Esophagus muscularis mucosa (tissue), 4 donors: Measurements from ENCODE around the gene MTMR4. TPM values are rescaled to one million over a fixed set of nuclear protein-coding genes. Genes with fewer than 3 reads are reported as not detected.
"Not testable (repeated sequence)": the region's sequence is repeated elsewhere in the genome, so short reads cannot be mapped to it uniquely, and the experiment has no call there.

Experiments used
- DNase-seq: peaks from one replicate; pipeline ENCODE4 v3.0.0-alpha.2; 2017; ENCODE audit errors: extremely low spot score
- H3K27ac ChIP-seq, 4 donors: fragments of 200-600 bp; sonication (generic); replicated peaks in 1 of 4; 1 replicate in 3 of 4; 2 replicates in 1 of 4; pipeline ENCODE4 v1.5.1; 2016 to 2019; ENCODE audit warnings: mild to moderate bottlenecking in 1 of 4
- H3K27me3 ChIP-seq, 4 donors: fragments of 200-600 bp; sonication (generic); one replicate each; pipeline versions ENCODE4 v1.5.1 to v1.6.0; 2016 to 2019
- H3K36me3 ChIP-seq, 4 donors: fragments of 200-600 bp; sonication (generic); one replicate each; pipeline ENCODE4 v1.5.1; 2016 to 2019
- H3K4me1 ChIP-seq, 4 donors: fragments of 200-600 bp; sonication (generic); one replicate each; pipeline ENCODE4 v1.5.1; 2016 to 2019
- H3K4me3 ChIP-seq, 4 donors: fragments of 200-600 bp; sonication (generic); 1 replicate in 2 of 4; 2 replicates in 2 of 4; pipeline ENCODE4 v1.5.1; 2016 to 2019; ENCODE audit warnings: mild to moderate bottlenecking in 4 of 4, moderate library complexity in 1 of 4
- H3K9me3 ChIP-seq, 4 donors: fragments of 200-600 bp; sonication (generic); 1 replicate in 3 of 4; 2 replicates in 1 of 4; pipeline ENCODE4 v1.5.1; 2016 to 2019
- EP300 ChIP-seq: sonication (generic); formaldehyde crosslinking; IDR thresholded peaks from one replicate; pipeline ENCODE4 v1.6.1; 2017; ENCODE audit warnings: antibody characterized with exemption
- POLR2A ChIP-seq: fragments of 450-650 bp; IDR thresholded peaks from one replicate; pipeline ENCODE4 v1.6.1; 2017; ENCODE audit warnings: antibody characterized with exemption, moderate library complexity, mild to moderate bottlenecking, low read depth
- POLR2AphosphoS5 ChIP-seq, 2 donors: sonication (generic); formaldehyde crosslinking; IDR thresholded peaks; one replicate each; pipeline ENCODE4 v1.6.1; 2017; ENCODE audit warnings: antibody characterized with exemption in 2 of 2
- WGBS: methylation state at CpG from one replicate; pipeline ENCODE4 v1.1.5; 2018; 5-methylcytosine and 5-hydroxymethylcytosine counted together
- intact Hi-C: fragments of 100-400 bp; cut with DNase I; formaldehyde crosslinking; loops from one replicate; pipeline ENCODE4 v1.15.1; 2023
- total RNA-seq, 4 donors: library from RNA; depleted of rRNA; stranded (reverse); fragments of >200 nt; gene quantifications; one replicate each; pipeline versions ENCODE4 v1.1.0 to v1.2.1, GENCODE V29; 2016
- TF ChIP-seq, protein P1 (sequence below), 3 experiments: fragments of 200-600 bp in 2 of 3; fragments of 450-650 bp in 1 of 3; sonication (generic) in 2 of 3; IDR thresholded peaks; one replicate each; pipeline ENCODE4 v1.5.1; 2017 to 2019; ENCODE audit warnings: antibody characterized with exemption in 3 of 3, mild to moderate bottlenecking in 2 of 3, moderate library complexity in 1 of 3

MTMR4 gene
- total RNA-seq, 4 donors from 2014 or later, result 24.4 to 29.9 (median 28.4) TPM

DNA sequence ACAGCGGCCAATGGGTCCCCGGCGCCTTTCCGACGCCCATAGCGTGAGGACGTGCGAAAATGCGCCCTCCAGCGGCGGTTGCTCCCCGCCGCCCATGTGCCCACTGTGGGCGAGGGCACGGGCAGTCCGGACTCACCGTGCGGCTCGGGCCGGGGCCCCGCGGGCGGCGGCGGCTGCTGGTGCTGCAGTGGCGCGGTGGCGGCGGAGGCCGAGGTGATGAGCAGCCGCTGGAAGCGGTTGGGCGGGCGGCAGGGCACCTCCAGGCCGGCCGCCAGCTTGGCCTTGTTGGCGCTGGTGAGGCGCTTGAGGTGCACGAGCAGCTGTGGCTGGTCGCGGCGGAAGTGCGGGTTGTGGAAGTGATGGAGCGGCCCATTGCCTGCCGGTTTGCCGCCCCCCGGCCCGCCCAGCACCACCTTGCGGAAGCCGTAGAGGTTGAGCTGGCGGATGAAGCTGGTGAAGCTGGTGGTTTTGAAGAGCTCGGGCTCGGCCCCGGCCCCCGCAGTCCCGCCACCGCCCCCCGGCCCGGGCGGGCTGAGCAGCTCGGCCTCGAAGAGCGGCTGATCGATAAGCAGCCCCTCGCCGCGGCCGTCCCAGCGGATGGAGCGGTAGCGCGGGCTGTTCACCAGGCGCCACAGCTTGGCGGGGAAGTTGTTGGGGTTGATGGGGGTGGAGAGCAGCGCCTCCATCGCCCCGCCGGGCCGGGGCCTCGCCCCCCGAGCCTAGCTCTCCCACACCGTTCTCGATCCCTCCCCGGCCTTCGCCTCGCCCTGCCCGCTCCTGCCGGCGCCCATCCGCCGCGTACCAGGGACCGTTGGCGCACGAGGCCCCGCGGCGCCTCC is 26.6 kb downstream of the MTMR4 start, which contains the start of gene HSF5:
HSF5 (minus strand) TSS at position 820 of the 839 bp plus-strand sequence; CDS start at position 686, 134 bp downstream.
- WGBS, result 42% methylated on average over 31 of the region's 98 CpGs
- peak; percentile 74 for DNase-seq
- Histone ChIP-seq H3K36me3 (peaks cover 35 to 55% (median 46%) of the 10 kb centered on the region in 4 donors), H3K27ac (no peak within 1 kb of the TSS), H3K9me3 (no peaks in the 10 kb centered on the region), H3K27me3 (no peaks in the 10 kb centered on the region), H3K4me1 (peaks cover 0 to 12% (median 11%) of the 10 kb centered on the region in 4 donors), H3K4me3 (peak within 1 kb of the TSS; percentile 36 to 46 (median 38))
- intact Hi-C loops, result no loop called here
- no peak for TF ChIP-seq EP300
- no peak for TF ChIP-seq POLR2A
- no peak for TF ChIP-seq POLR2AphosphoS5 (IDR thresholded peaks at IDR 0.05)
- TF ChIP-seq, protein P1, sequence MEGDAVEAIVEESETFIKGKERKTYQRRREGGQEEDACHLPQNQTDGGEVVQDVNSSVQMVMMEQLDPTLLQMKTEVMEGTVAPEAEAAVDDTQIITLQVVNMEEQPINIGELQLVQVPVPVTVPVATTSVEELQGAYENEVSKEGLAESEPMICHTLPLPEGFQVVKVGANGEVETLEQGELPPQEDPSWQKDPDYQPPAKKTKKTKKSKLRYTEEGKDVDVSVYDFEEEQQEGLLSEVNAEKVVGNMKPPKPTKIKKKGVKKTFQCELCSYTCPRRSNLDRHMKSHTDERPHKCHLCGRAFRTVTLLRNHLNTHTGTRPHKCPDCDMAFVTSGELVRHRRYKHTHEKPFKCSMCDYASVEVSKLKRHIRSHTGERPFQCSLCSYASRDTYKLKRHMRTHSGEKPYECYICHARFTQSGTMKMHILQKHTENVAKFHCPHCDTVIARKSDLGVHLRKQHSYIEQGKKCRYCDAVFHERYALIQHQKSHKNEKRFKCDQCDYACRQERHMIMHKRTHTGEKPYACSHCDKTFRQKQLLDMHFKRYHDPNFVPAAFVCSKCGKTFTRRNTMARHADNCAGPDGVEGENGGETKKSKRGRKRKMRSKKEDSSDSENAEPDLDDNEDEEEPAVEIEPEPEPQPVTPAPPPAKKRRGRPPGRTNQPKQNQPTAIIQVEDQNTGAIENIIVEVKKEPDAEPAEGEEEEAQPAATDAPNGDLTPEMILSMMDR (IDR thresholded peaks at IDR 0.05), result peak; percentile 28 to 49 (median 38)

DNA sequence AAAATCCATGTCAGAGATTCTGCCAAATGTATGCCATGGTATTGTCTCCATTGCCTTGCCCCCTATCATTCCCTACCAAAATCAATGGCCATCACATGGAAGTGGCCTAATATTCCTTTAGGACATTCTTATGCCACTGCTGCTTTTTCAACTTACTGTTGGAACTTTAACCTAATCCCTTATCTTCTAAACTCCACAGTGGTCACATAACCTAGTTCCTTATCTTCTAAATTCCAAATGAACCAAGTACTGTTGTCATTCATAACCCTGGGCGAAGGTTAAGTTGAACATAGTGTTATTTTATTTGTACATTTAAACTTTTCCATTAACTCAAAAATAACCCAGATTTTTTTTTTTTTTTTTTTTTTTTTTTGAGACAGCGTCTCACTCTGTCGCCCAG is 29.8 kb downstream of the MTMR4 start:
- TF ChIP-seq EP300, result no peak
- H3K27ac ChIP-seq, result no peak overlapping the region
- over 99% methylated on average over 3 of the region's 3 CpGs for WGBS

DNA sequence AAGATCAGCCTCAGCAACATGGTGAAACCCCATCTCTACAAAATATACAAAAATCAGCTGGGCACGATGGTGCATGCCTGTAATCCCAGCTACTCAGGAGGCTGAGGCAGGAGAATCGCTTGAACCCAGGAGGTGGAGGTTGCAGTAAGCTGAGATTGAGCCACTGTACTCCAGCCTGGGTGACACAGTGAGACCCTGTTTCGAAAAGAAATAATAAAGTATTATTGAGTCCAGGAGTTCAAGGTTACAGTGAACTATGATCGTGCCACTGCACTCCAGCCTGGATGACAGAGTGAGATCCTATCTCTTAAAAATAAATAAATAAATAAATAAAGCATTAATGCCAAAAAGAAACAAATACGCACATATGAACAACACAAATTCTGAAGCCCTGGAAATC is 32.6 kb downstream of the MTMR4 start:
- H3K4me3 ChIP-seq, H3K9me3 ChIP-seq, H3K27ac ChIP-seq, intact Hi-C loops, H3K4me1 ChIP-seq, DNase-seq, H3K36me3 ChIP-seq, H3K27me3 ChIP-seq: not testable (repeated sequence)
- 88% methylated on average over 5 of the region's 5 CpGs for WGBS

More for the DNA sequence above, 29.8 kb downstream of the MTMR4 start:
- Histone ChIP-seq H3K4me1 (peaks cover 0 to 12% (median 11%) of the 10 kb centered on the region in 4 donors), H3K27me3 (no peaks in the 10 kb centered on the region), H3K9me3 (no peaks in the 10 kb centered on the region), H3K36me3 (peaks cover 5 to 23% (median 15%) of the 10 kb centered on the region in 4 donors), H3K4me3 (no peak overlapping the region)
- no peak for DNase-seq
- intact Hi-C loops, result no loop called here

DNA sequence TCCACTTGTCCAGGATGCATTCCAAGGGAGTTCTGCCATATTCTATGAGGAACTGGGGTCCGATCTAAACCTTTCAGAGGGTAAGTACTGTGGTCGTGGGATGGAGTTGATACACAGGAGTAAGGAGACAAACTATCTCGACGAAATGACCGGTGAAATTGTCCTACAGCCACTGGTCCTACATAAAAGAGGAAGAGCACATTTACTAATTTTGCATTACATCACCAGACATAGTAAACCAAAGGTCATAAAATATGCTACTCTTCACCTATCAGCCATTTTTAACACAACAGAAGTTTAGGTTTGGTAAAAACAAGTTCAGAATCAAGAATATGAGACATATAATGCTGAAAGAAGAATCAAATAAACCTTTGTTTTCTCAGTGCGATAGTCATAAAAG is 34.3 kb downstream of the MTMR4 start:
- H3K27ac ChIP-seq, result no peak overlapping the region
- no peaks in the 10 kb centered on the region for H3K36me3 ChIP-seq
- DNase-seq, result no peak
- intact Hi-C loops, result no loop called here
- no peaks in the 10 kb centered on the region for H3K4me1 ChIP-seq
- WGBS, result 81% methylated on average over 6 of the region's 6 CpGs
- H3K27me3 ChIP-seq, result no peaks in the 10 kb centered on the region
- no peaks in the 10 kb centered on the region for H3K9me3 ChIP-seq
- no peak for TF ChIP-seq POLR2A
- TF ChIP-seq, protein P1 (IDR thresholded peaks at IDR 0.05), result no peak
- no peak for TF ChIP-seq POLR2AphosphoS5 (IDR thresholded peaks at IDR 0.05)
- no peak for TF ChIP-seq EP300
- H3K4me3 ChIP-seq, result no peak overlapping the region

DNA sequence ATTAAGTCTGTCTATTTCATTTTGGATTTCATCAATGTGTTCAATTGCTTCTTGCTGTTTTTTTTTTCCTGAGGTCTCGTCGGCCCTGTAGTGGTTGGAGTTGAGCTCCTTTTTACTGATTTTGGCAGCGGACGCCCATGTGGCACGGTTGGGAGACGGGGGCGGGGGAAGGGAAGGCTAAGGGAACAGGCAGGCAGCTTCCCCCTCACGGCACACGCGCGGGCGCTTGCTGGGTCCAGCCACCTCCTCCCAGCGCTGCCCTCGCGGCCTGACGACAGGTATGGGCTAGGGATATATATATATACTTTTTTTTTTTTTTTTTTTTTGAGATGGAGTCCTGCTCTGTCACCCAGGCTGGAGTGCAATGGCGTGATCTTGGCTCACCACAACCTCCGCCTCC is 37.6 kb downstream of the MTMR4 start:
- WGBS, result 80% methylated on average over 18 of the region's 18 CpGs
- intact Hi-C loops, result no loop called here

More for the DNA sequence above, 37.6 kb downstream of the MTMR4 start:
- no peaks in the 10 kb centered on the region for H3K36me3 ChIP-seq
- TF ChIP-seq, protein P1 (IDR thresholded peaks at IDR 0.05), result no peak
- no peak for TF ChIP-seq POLR2AphosphoS5 (IDR thresholded peaks at IDR 0.05)
- TF ChIP-seq POLR2A, result no peak
- no peak for TF ChIP-seq EP300
- no peaks in the 10 kb centered on the region for H3K27me3 ChIP-seq
- H3K4me3 ChIP-seq, result no peak overlapping the region
- no peak for DNase-seq
- H3K4me1 ChIP-seq, result no peaks in the 10 kb centered on the region
- no peaks in the 10 kb centered on the region for H3K9me3 ChIP-seq
- no peak overlapping the region for H3K27ac ChIP-seq
